ENCODE measurements around the gene PEPD.

The PEPD gene

GRCh38 chr19:33397536-33398360 is 123.8 kb downstream of the PEPD start:
- Mint-ChIP-seq H3K9me3 (no peaks in the 10 kb centered on the region), H3K4me3 (no peak overlapping the region), H3K36me3 (peaks cover 7% of the 10 kb centered on the region), H3K4me1 (no peaks in the 10 kb centered on the region), H3K27me3 (no peaks in the 10 kb centered on the region), H3K27ac (no peak overlapping the region)
- ATAC-seq: no peak

GRCh38 chr19:33396701-33397535 is 124.7 kb downstream of the PEPD start:
- Mint-ChIP-seq H3K27me3 (no peaks in the 10 kb centered on the region), H3K9me3 (no peaks in the 10 kb centered on the region), H3K27ac (no peak overlapping the region), H3K4me1 (no peaks in the 10 kb centered on the region), H3K36me3 (peaks cover 7% of the 10 kb centered on the region), H3K4me3 (no peak overlapping the region)
- no peak for ATAC-seq

DNA sequence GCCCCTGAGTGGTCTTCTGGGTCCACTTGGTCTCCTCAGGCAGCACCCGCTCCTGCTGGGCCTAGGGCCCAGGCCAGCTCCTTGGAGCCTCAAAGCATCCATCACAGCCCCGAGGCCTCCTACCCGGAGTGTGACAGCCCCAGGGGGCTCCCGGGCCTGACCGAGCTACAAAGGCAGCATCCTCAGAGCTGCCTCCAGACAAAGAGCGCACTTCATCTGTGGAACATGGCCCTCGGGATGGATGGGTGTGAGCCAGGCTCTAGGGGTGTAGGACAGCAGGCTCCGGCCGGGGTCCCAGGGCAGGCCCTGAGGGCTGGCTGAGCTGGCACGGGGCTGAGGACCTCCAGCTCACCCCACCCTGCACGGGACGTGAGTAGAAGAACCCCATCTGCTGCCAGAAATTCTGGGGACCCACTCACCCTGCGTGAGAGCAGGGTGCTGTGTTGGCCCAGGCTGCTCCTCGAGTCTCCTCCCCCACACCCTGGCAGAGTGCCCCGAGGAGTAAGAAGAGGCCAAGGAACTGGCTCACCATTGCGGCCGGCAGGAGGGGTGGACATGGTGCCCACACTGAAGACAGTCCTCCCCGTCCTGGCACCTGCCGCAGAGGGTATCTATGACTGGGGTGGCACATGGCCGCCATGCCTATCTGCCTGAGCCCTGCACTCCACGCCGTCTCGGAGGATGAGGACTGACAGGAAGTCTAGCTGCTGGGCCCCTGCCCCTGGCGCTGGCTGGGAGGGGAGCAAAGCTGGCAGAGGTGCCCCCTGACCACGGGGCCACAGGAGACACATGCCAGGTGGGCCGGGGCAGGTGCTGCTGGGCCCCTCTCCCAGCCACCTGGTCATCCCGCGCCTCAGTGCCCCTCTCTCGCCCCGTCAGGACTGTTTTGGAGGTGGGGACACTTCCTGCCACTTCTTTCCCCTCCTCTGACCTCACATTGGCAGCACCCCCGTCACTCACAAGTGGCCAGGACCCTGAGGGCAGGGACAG is 125.7 kb downstream of the PEPD start:
- no peak for ATAC-seq
- no peaks in the 10 kb centered on the region for H3K27me3 Mint-ChIP-seq
- H3K36me3 Mint-ChIP-seq: peaks cover 7% of the 10 kb centered on the region
- H3K9me3 Mint-ChIP-seq: no peaks in the 10 kb centered on the region
- H3K4me1 Mint-ChIP-seq: no peaks in the 10 kb centered on the region
- no peak overlapping the region for H3K27ac Mint-ChIP-seq
- H3K4me3 Mint-ChIP-seq: no peak overlapping the region

DNA sequence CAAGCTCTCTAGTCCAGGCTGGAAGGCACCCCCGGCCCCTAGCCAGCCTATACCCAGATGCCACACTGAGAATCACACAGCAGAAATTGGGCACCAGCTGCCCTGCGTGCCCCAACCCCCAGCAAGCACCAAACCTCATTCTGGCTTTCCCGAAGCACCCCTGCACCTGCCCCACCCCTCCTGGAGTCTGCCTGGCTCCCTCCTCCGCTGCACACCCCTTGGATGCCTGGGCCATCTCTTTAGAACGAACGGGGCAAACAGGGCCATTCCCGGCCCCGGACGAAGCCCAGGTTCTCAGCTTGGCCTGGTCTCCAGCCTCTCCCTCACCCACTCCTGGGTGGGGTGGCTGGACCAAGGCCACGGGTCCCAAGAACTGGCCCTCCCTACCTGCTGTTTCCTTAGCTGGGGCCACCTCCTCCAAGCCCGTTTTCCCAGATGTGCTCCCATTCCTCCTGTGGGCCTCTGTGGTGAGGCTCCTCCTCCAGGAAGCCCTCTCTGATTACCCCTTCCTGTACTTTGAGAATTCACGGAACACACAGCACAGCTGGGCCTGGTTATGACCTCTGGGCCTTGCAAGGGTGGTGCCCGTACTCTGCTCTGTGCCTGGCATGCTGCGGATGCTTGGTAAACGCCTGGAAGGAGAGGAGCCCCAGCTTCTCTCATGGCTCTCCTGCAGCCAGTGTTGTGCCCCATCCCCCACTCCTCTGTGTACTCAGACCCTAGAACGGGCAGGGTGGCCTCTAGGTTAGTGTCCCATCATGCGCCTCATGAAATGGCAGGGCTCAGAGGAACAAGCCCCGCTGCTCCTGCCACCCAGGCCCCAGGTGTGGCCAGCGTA is 126.6 kb downstream of the PEPD start:
- ATAC-seq: no peak
- Mint-ChIP-seq H3K27ac (no peak overlapping the region), H3K27me3 (no peaks in the 10 kb centered on the region), H3K4me3 (no peak overlapping the region), H3K4me1 (no peaks in the 10 kb centered on the region), H3K9me3 (no peaks in the 10 kb centered on the region), H3K36me3 (peaks cover 7% of the 10 kb centered on the region)

DNA sequence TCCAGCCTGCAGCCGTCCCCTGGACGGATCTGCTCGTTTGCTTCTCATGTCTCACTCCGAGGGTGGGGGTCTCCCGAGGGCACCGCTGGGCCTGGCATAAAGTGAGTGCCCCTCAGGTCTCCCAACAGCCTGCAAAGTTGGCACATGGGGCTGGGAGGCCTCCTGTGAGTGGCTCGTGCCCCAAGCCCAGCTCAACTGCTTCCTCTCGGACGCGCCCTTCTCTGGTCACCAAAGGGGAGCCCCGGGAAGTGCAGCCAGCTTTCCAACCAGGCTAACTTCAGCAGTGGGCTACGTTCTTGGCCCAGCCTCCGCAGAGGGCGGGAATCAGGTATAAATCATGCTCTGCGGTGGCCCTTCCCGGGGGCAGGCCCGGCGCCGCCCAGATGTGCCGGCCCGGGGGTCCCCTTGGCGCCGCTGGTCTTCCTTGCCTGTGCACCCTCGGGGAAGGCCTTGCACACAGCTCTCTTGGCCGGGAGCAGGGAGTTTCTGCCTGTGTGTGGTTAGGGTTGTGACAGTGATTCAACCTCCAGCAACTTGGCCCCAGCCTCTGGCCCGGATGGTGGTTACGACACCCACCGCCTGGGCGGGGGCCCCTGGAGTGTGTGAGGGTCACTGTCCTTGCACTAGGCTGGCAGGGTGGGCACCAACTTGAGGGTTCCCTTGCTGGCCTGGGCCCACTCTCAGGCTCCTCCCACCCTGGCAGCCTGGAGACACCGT is 127.4 kb downstream of the PEPD start:
- no peak overlapping the region for H3K4me3 Mint-ChIP-seq
- ATAC-seq: no peak

DNA sequence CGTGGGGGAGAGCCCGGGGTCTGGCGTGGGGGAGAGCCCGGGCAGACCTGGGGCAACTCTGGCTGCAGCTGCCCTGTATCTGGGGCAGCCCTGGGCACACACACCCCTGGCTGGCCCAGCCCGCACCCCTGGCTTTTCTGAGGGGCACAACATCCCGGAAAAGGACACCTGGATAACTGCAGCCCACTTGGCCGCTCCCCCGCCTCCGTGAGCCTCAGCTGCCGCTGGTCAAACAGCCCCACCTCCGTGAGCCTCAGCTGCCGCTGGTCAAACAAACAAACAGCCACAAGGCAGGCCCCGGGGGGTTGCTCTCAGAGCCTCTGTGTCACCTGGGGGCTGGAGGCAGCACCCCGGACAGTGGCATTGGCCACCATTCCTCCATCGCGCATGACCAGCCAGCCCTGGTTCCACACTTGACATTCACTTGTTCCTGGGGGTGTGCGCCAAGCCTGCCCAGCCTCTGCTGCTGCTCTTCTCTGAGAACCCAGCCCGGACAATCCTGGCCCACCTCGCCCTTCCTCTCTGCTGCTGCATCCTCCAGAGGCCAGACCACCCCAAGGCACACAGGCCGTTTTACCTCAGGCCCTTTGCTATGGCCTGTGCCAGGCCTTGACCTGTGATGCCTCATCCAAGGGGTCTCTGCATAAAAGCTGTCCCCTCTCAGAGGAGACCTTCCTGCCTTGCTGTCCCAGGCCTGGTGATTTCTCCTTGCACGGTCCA is 128.1 kb downstream of the PEPD start:
- Mint-ChIP-seq H3K4me3 (no peak overlapping the region), H3K36me3 (no peaks in the 10 kb centered on the region), H3K27ac (no peak overlapping the region), H3K27me3 (no peaks in the 10 kb centered on the region), H3K9me3 (no peaks in the 10 kb centered on the region), H3K4me1 (no peaks in the 10 kb centered on the region)
- ATAC-seq: no peak

More for the DNA sequence above, 127.4 kb downstream of the PEPD start:
- Mint-ChIP-seq H3K27ac (no peak overlapping the region), H3K9me3 (no peaks in the 10 kb centered on the region), H3K4me1 (no peaks in the 10 kb centered on the region), H3K36me3 (no peaks in the 10 kb centered on the region), H3K27me3 (no peaks in the 10 kb centered on the region)

DNA sequence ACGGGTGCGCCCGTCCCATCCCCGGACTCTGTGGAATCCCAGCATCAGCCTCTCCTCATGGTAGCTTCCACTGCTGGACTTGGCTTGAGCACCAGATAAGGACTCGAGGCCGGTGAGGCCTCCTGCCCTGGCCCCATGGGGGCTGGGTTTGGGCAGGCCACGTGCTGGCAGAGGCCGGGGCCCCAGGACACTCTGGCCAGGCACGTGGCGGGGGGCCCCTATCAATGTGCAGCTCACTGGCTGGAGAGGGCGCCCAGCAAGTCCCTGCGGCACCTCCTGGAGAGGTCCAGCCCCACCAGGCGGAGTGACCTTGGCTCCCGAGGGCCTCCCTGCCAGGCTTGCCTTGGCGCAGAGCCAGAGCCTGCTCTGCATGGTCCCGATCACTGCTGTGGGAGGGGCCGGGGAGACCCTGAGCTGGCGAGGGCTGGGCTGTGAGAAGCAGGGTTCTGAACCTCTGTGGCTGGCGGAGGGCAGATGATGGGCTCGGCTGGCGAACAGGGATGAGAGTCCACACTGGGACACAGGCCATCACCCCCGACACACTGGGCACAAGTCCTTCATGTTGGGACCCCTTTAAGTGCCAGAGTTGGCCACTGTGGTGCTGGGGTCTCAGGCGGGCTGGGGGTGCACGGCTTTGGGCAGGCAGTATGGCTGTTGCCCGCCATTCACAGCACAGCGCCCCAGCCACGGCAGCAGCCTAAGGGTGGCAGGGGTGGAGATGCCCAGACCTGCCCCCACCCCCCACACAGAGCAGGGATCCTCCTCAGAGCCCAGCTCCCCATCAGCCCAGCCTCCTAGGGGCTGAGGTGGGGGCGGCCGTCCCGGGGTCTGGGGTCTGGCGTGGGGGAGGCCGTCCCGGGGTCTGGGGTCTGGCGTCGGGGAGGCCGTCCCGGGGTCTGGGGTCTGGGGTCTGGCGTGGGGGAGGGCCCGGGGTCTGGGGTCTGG is 129.0 kb downstream of the PEPD start:
- Mint-ChIP-seq H3K9me3 (no peaks in the 10 kb centered on the region), H3K4me1 (no peaks in the 10 kb centered on the region), H3K27ac (no peak overlapping the region), H3K4me3 (no peak overlapping the region), H3K27me3 (no peaks in the 10 kb centered on the region), H3K36me3 (no peaks in the 10 kb centered on the region)
- peak; percentile 25 for ATAC-seq

GRCh38 chr19:33391631-33392249 is 129.9 kb downstream of the PEPD start:
- Mint-ChIP-seq H3K4me1 (no peaks in the 10 kb centered on the region), H3K36me3 (peaks cover 8% of the 10 kb centered on the region), H3K9me3 (no peaks in the 10 kb centered on the region), H3K27ac (no peak overlapping the region), H3K4me3 (no peak overlapping the region), H3K27me3 (no peaks in the 10 kb centered on the region)
- ATAC-seq: no peak

- Mint-ChIP-seq H3K36me3 (peaks cover 10% of the 10 kb centered on the region), H3K4me1 (no peaks in the 10 kb centered on the region), H3K4me3 (no peak overlapping the region), H3K27ac (no peak overlapping the region), H3K9me3 (no peaks in the 10 kb centered on the region), H3K27me3 (no peaks in the 10 kb centered on the region)
- ATAC-seq: no peak
These were observed 130.5 kb downstream of the PEPD start for GRCh38 chr19:33390908-33391630.

- Mint-ChIP-seq H3K4me3 (no peak overlapping the region), H3K9me3 (no peaks in the 10 kb centered on the region), H3K27me3 (no peaks in the 10 kb centered on the region), H3K4me1 (no peaks in the 10 kb centered on the region), H3K27ac (no peak overlapping the region), H3K36me3 (peaks cover 10% of the 10 kb centered on the region)
- no peak for ATAC-seq
These were observed 131.3 kb downstream of the PEPD start for GRCh38 chr19:33390101-33390907.

All from stimulated activated memory B cell treated with anti-CD40 and anti-IgM and Interleukin-4, amounts not matched to agents 10 μg/mL and 1 μg/mL and 100 μg/mL, for 72 hours (primary cell).